Measurements from ENCODE around the gene SRGAP1. TPM values are rescaled to one million over a fixed set of nuclear protein-coding genes. Genes with fewer than 3 reads are reported as not detected.
"Not testable (repeated sequence)": the region's sequence is repeated elsewhere in the genome, so short reads cannot be mapped to it uniquely, and the experiment has no call there.

SRGAP1 gene
- total and polyA plus RNA-seq, 4 donors, result 1.8 to 12.4 (median 6.2) TPM

- no peak for TF ChIP-seq CTCF (IDR thresholded peaks at IDR 0.05; ENCODE audit: control extremely low read depth, extremely low read depth)
- WGBS, 2 donors, result 85 to 86% methylated on average over 6 of the region's 6 CpGs
- peak in 1 of 3 donors; percentile 10 for DNase-seq
- H3K27me3 ChIP-seq (ENCODE audit: control insufficient read depth in 3 of 3, insufficient read depth in 3 of 3, low read length in 2 of 3), result no peaks in the 10 kb centered on the region
- peaks cover 0 to 2% (median 0%) of the 10 kb centered on the region in 5 donors for H3K4me1 ChIP-seq (ENCODE audit: control insufficient read depth in 5 of 5, insufficient read depth in 5 of 5, low read length in 5 of 5)
- ATAC-seq (ENCODE audit: insufficient read depth, low FRiP score), result no peak
- no peaks in the 10 kb centered on the region for H3K9me3 ChIP-seq (ENCODE audit: control insufficient read depth in 4 of 4, insufficient read depth in 3 of 4, low read length in 3 of 4)
- H3K4me3 ChIP-seq, result no peak overlapping the region
- H3K27ac ChIP-seq (ENCODE audit: low read depth in 1 of 2, low read length in 1 of 2), result no peak overlapping the region
- H3K36me3 ChIP-seq (ENCODE audit: control insufficient read depth in 4 of 4, insufficient read depth in 4 of 4, low read length in 4 of 4), result peaks cover 9 to 20% (median 15%) of the 10 kb centered on the region in 4 donors
- H3K9ac ChIP-seq (ENCODE audit: insufficient read depth in 1 of 2, low read length in 2 of 2), result no peak overlapping the region
Measured at GRCh38 chr12:64125913-64126312, 281.4 kb downstream of the SRGAP1 start.

- no peak overlapping the region for H3K9ac ChIP-seq (ENCODE audit: insufficient read depth in 1 of 2, low read length in 2 of 2)
- H3K36me3 ChIP-seq (ENCODE audit: control insufficient read depth in 4 of 4, insufficient read depth in 4 of 4, low read length in 4 of 4), result peaks cover 9 to 25% (median 15%) of the 10 kb centered on the region in 4 donors
- ATAC-seq (ENCODE audit: insufficient read depth, low FRiP score), result no peak
- H3K27me3 ChIP-seq (ENCODE audit: control insufficient read depth in 3 of 3, insufficient read depth in 3 of 3, low read length in 2 of 3), result no peaks in the 10 kb centered on the region
- no peak for DNase-seq
- no peaks in the 10 kb centered on the region for H3K9me3 ChIP-seq (ENCODE audit: control insufficient read depth in 4 of 4, insufficient read depth in 3 of 4, low read length in 3 of 4)
- no peak overlapping the region for H3K27ac ChIP-seq (ENCODE audit: low read depth in 1 of 2, low read length in 1 of 2)
- WGBS, 2 donors, result 95 to 97% methylated on average over 14 of the region's 14 CpGs
- H3K4me1 ChIP-seq (ENCODE audit: control insufficient read depth in 5 of 5, insufficient read depth in 5 of 5, low read length in 5 of 5), result peaks cover 0 to 2% (median 0%) of the 10 kb centered on the region in 5 donors
- TF ChIP-seq CTCF (IDR thresholded peaks at IDR 0.05; ENCODE audit: control extremely low read depth, extremely low read depth), result no peak
- no peak overlapping the region for H3K4me3 ChIP-seq
Measured at GRCh38 chr12:64127811-64128210, 283.3 kb downstream of the SRGAP1 start.

- Histone ChIP-seq H3K4me3 (no peak overlapping the region), H3K4me1 (ENCODE audit: control insufficient read depth in 5 of 5, insufficient read depth in 5 of 5, low read length in 5 of 5) (peaks cover 0 to 2% (median 0%) of the 10 kb centered on the region in 5 donors)
Measured at GRCh38 chr12:64128366-64128765, 283.9 kb downstream of the SRGAP1 start.

GRCh38 chr12:64130476-64130875 lies 286.0 kb downstream of the SRGAP1 start:
- H3K9me3 ChIP-seq (ENCODE audit: control insufficient read depth in 4 of 4, insufficient read depth in 3 of 4, low read length in 3 of 4), result peaks cover 2 to 10% (median 5%) of the 10 kb centered on the region in 4 donors
- not testable (repeated sequence) for H3K4me1 ChIP-seq (ENCODE audit: control insufficient read depth in 5 of 5, insufficient read depth in 5 of 5, low read length in 5 of 5); DNase-seq; H3K27me3 ChIP-seq (ENCODE audit: control insufficient read depth in 3 of 3, insufficient read depth in 3 of 3, low read length in 2 of 3); H3K27ac ChIP-seq (ENCODE audit: low read depth in 1 of 2, low read length in 1 of 2); H3K4me3 ChIP-seq; ATAC-seq (ENCODE audit: insufficient read depth, low FRiP score); H3K9ac ChIP-seq (ENCODE audit: insufficient read depth in 1 of 2, low read length in 2 of 2)
- 83 to 89% methylated on average over 2 of the region's 2 CpGs for WGBS, 2 donors
- peaks cover 9 to 33% (median 22%) of the 10 kb centered on the region in 4 donors for H3K36me3 ChIP-seq (ENCODE audit: control insufficient read depth in 4 of 4, insufficient read depth in 4 of 4, low read length in 4 of 4)

More at GRCh38 chr12:64128366-64128765, 283.9 kb downstream of the SRGAP1 start:
- no peak overlapping the region for H3K27ac ChIP-seq (ENCODE audit: low read depth in 1 of 2, low read length in 1 of 2)
- ATAC-seq (ENCODE audit: insufficient read depth, low FRiP score), result no peak
- no peaks in the 10 kb centered on the region for H3K27me3 ChIP-seq (ENCODE audit: control insufficient read depth in 3 of 3, insufficient read depth in 3 of 3, low read length in 2 of 3)
- peaks cover 9 to 30% (median 18%) of the 10 kb centered on the region in 4 donors for H3K36me3 ChIP-seq (ENCODE audit: control insufficient read depth in 4 of 4, insufficient read depth in 4 of 4, low read length in 4 of 4)
- H3K9ac ChIP-seq (ENCODE audit: insufficient read depth in 1 of 2, low read length in 2 of 2), result no peak overlapping the region
- no peak for TF ChIP-seq CTCF (IDR thresholded peaks at IDR 0.05; ENCODE audit: control extremely low read depth, extremely low read depth)
- peaks cover 0 to 2% (median 1%) of the 10 kb centered on the region in 4 donors for H3K9me3 ChIP-seq (ENCODE audit: control insufficient read depth in 4 of 4, insufficient read depth in 3 of 4, low read length in 3 of 4)
- no peak for DNase-seq
- WGBS, 2 donors, result 84 to 97% methylated on average over 1 of the region's 1 CpG

- DNase-seq; ATAC-seq (ENCODE audit: insufficient read depth, low FRiP score); H3K27ac ChIP-seq (ENCODE audit: low read depth in 1 of 2, low read length in 1 of 2); H3K4me3 ChIP-seq; H3K9ac ChIP-seq (ENCODE audit: insufficient read depth in 1 of 2, low read length in 2 of 2); H3K27me3 ChIP-seq (ENCODE audit: control insufficient read depth in 3 of 3, insufficient read depth in 3 of 3, low read length in 2 of 3); H3K4me1 ChIP-seq (ENCODE audit: control insufficient read depth in 5 of 5, insufficient read depth in 5 of 5, low read length in 5 of 5): not testable (repeated sequence)
- peaks cover 9 to 30% (median 23%) of the 10 kb centered on the region in 4 donors for H3K36me3 ChIP-seq (ENCODE audit: control insufficient read depth in 4 of 4, insufficient read depth in 4 of 4, low read length in 4 of 4)
- WGBS, 2 donors, result 82 to 96% methylated on average over 6 of the region's 6 CpGs
- H3K9me3 ChIP-seq (ENCODE audit: control insufficient read depth in 4 of 4, insufficient read depth in 3 of 4, low read length in 3 of 4), result peaks cover 2 to 10% (median 5%) of the 10 kb centered on the region in 4 donors
Measured at GRCh38 chr12:64131456-64131855, 287.0 kb downstream of the SRGAP1 start.

GRCh38 chr12:64132672-64133071 lies 288.2 kb downstream of the SRGAP1 start:
- not testable (repeated sequence) for H3K27me3 ChIP-seq (ENCODE audit: control insufficient read depth in 3 of 3, insufficient read depth in 3 of 3, low read length in 2 of 3); DNase-seq; ATAC-seq (ENCODE audit: insufficient read depth, low FRiP score); H3K4me1 ChIP-seq (ENCODE audit: control insufficient read depth in 5 of 5, insufficient read depth in 5 of 5, low read length in 5 of 5); H3K4me3 ChIP-seq; H3K27ac ChIP-seq (ENCODE audit: low read depth in 1 of 2, low read length in 1 of 2); H3K9ac ChIP-seq (ENCODE audit: insufficient read depth in 1 of 2, low read length in 2 of 2)
- peaks cover 2 to 10% (median 5%) of the 10 kb centered on the region in 4 donors for H3K9me3 ChIP-seq (ENCODE audit: control insufficient read depth in 4 of 4, insufficient read depth in 3 of 4, low read length in 3 of 4)
- WGBS, 2 donors, result 97 to 98% methylated on average over 2 of the region's 2 CpGs
- peaks cover 8 to 30% (median 22%) of the 10 kb centered on the region in 4 donors for H3K36me3 ChIP-seq (ENCODE audit: control insufficient read depth in 4 of 4, insufficient read depth in 4 of 4, low read length in 4 of 4)

Measured in lung (tissue), 12 donors.